Lower leg skin (tissue), 4 donors: ENCODE measurements around the gene MGLL. TPM values are rescaled to one million over a fixed set of nuclear protein-coding genes. Genes with fewer than 3 reads are reported as not detected.

Experiments used
- DNase-seq, 2 donors: peaks; one replicate each; pipeline ENCODE4 v3.0.0-alpha.2; 2019; ENCODE audit warnings: low spot score in 2 of 2
- H3K4me3 ChIP-seq: fragments of 200-600 bp; sonication (generic); 2 replicates; pipeline ENCODE4 v1.5.1; 2017; ENCODE audit warnings: mild to moderate bottlenecking, low read depth; ENCODE audit not compliant: poor library complexity, severe bottlenecking
- POLR2A ChIP-seq, 2 donors: fragments of 450-650 bp; IDR thresholded peaks; one replicate each; pipeline ENCODE4 v1.6.1; 2016 to 2017; ENCODE audit warnings: antibody characterized with exemption in 2 of 2, mild to moderate bottlenecking in 1 of 2, moderate library complexity in 1 of 2
- WGBS, 2 donors: methylation state at CpG; one replicate each; pipeline ENCODE4 v1.1.5; 2018; 5-methylcytosine and 5-hydroxymethylcytosine counted together
- intact Hi-C: fragments of 100-400 bp; cut with DNase I; formaldehyde crosslinking; loops from one replicate; pipeline ENCODE4 v1.15.0; 2023; ENCODE audit warnings: low total_unique reads
- total RNA-seq, 4 donors: library from RNA; depleted of rRNA; stranded (reverse); fragments of >200 nt; gene quantifications; one replicate each; pipeline ENCODE4 v1.1.0, GENCODE V29; 2016
- TF ChIP-seq, protein P1 (sequence below), 3 donors: fragments of 450-650 bp; IDR thresholded peaks; one replicate each; pipeline ENCODE4 v1.5.1; 2016; ENCODE audit warnings: antibody characterized with exemption in 3 of 3, mild to moderate bottlenecking in 3 of 3, moderate library complexity in 2 of 3

Gene MGLL
- total RNA-seq, 4 donors from 2014 or later: 44.0 to 57.4 (median 48.0) TPM

DNA sequence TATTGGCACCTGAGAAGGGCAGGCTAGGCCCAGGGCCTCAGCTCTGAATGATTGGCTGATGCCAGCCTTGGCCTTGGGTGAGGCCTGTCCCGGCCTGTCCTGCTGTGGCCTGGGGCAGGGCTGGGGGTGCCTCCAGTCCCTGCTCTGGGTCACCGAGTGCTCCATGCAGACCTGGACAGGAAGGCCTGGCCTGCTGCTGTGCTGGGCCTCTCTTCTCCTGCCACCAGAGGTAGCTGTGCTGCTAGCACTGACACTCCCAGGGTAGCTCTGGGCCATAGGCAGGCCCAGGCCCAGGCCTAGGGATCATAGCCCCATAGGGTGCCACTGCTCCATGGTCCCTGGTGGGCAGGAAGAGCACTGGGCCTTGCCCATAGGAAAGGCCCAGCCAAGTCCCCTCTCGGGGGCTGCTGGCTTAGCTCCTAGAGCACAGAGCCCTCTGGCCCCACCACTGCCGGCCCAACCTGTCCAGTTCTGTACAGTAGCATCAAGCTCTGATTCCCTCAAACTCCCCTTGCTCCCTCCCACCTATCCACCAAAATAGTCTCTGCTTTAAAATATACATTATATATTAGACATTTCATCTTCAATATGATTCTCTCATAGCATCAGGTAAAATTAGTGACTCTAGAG is 131.4 kb downstream of the MGLL start:
- no peak overlapping the region for H3K4me3 ChIP-seq
- WGBS, 2 donors: 78% methylated on average over 3 of the region's 4 CpGs
- no peak for TF ChIP-seq POLR2A (IDR thresholded peaks at IDR 0.05)
- TF ChIP-seq, protein P1, sequence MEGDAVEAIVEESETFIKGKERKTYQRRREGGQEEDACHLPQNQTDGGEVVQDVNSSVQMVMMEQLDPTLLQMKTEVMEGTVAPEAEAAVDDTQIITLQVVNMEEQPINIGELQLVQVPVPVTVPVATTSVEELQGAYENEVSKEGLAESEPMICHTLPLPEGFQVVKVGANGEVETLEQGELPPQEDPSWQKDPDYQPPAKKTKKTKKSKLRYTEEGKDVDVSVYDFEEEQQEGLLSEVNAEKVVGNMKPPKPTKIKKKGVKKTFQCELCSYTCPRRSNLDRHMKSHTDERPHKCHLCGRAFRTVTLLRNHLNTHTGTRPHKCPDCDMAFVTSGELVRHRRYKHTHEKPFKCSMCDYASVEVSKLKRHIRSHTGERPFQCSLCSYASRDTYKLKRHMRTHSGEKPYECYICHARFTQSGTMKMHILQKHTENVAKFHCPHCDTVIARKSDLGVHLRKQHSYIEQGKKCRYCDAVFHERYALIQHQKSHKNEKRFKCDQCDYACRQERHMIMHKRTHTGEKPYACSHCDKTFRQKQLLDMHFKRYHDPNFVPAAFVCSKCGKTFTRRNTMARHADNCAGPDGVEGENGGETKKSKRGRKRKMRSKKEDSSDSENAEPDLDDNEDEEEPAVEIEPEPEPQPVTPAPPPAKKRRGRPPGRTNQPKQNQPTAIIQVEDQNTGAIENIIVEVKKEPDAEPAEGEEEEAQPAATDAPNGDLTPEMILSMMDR (IDR thresholded peaks at IDR 0.05): no peak
- no peak for DNase-seq
- intact Hi-C loops: no loop called here

DNA sequence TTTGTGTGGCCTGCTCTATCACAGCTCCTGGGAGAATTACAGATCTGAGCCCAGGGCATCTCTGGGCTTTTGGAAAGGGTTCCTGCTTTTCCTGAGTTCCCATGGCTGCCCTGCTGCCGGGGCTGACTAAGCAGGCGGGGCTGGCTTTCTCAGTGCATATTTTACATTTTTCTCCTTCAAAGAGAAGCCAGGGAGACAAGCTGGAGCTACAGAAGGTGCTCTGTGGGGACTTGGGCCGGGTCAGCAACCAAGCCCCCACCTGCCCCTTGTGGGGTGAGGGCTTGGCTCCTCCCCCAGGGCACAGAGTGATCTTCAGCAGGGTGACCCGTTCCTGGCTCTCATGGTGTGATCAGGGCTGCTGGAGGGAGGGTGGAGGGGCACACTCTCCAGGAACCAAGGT is 132.2 kb downstream of the MGLL start:
- intact Hi-C loops: no loop called here
- 28 to 41% methylated on average over 4 of the region's 4 CpGs for WGBS, 2 donors
- no peak for TF ChIP-seq POLR2A (IDR thresholded peaks at IDR 0.05)
- TF ChIP-seq, protein P1 (IDR thresholded peaks at IDR 0.05): no peak
- DNase-seq: no peak
- H3K4me3 ChIP-seq: no peak overlapping the region

DNA sequence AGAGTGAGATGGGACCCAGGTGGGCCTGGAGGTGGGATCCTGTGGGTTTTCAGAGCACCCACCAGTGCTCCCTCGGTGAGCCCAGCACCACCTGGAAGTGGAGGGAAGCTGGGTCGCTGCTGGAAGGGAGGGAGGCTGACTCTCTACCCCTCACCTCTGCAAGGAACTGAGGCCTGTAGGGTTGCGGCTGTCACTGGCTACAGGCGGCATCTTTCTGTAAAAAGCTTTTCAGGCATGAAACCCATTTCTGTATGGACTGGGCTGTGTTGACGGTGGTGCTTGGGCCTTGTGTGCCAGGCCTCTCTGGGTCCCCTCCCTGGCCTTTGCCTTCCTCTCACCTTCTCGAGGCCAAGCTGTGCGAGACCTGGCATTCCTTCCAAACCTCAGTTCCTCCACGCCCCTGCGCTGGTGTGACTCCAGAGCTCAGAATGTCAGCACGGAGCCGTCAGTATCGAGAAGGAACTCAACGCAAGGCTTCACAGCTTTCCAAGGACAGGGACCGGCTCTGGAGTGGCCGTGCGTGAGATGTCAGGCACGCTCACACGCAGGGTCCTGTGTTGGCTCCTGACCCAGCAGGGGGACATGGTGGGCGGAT is 133.0 kb downstream of the MGLL start:
- DNase-seq: peak in 1 of 2 donors; percentile 79
- TF ChIP-seq, protein P1 (IDR thresholded peaks at IDR 0.05): no peak
- no peak for TF ChIP-seq POLR2A (IDR thresholded peaks at IDR 0.05)
- no peak overlapping the region for H3K4me3 ChIP-seq
- intact Hi-C loops: no loop called here
- WGBS, 2 donors: 83 to 86% methylated on average over 19 of the region's 19 CpGs

DNA sequence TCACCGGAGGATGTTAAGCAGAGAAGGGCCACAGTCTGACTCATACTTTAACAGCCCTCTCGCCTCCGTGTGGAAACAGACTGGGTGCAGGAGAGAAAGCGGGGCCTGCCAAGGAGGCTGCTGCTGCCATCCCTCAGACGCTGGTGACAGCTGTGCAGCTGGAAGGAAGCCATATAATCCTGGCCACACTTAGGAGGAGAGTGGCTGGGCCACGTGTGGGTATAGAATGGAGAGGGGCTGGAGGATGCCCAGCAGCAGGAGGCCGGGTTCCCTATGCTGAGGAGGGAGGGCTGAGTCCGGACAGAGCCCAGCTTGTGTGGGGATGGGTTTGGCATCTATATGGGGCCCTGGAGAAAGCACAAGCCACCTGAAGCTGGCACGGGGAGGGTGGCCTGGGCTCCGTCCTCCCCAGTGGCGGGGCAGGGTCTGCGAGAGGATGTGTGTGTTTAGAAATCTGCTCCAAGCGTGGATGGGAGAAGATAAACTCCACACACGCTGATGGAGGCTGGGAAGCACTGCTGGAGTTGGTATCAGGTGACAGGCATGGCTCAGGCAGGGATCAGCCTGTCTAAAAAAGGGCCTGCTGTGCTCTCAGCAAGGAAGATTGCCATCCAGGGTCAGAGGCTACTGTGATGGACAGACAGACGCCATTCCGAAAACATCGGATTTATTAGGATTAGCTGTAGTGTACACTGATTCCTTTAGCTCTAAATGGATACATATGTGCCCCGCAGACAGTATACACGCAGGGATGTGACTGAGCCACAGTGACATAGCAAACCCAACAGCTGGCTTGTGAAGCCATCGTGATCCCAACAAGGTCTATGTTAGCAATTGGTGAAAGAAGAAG is 133.7 kb downstream of the MGLL start:
- TF ChIP-seq, protein P1 (IDR thresholded peaks at IDR 0.05): no peak
- TF ChIP-seq POLR2A (IDR thresholded peaks at IDR 0.05): no peak
- WGBS, 2 donors: 75 to 76% methylated on average over 20 of the region's 20 CpGs
- DNase-seq: peak in 1 of 2 donors; percentile 68
- no peak overlapping the region for H3K4me3 ChIP-seq
- intact Hi-C loops: no loop called here

DNA sequence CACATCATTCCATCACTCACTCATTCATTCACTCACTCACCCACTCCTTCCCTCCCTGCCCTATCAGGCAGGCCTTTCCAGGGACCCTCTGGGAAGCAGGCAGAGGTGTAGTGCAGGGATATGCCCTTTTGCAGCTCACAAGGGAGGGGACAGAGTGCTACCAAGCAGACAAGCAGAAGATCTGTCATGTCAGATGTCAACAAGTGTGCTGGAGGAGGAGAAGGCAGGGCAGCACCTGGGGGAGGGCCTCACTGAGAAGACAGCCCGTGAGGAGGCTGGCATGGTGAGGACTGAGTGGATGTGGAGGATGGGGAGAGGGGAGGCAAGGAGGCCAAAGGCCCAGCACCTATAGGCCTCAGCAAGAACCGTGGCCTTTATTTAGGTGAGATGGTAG is 134.3 kb downstream of the MGLL start:
- WGBS, 2 donors: 67 to 71% methylated on average over 2 of the region's 2 CpGs
- TF ChIP-seq, protein P1 (IDR thresholded peaks at IDR 0.05): no peak
- TF ChIP-seq POLR2A (IDR thresholded peaks at IDR 0.05): no peak
- intact Hi-C loops: no loop called here
- DNase-seq: peak in 1 of 2 donors; percentile 60
- no peak overlapping the region for H3K4me3 ChIP-seq
